Vagina (tissue), 2 donors: ENCODE data around the gene RNF111.

Source experiments
- CTCF ChIP-seq, 3 experiments: fragments of 450-650 bp in 2 of 3; fragments of 200-600 bp in 1 of 3; sonication (generic) in 1 of 3; IDR thresholded peaks; one replicate each; pipeline ENCODE4 v1.5.1; 2017 to 2019; ENCODE audit warnings: antibody characterized with exemption in 3 of 3, mild to moderate bottlenecking in 2 of 3, moderate library complexity in 2 of 3
- POLR2A ChIP-seq, 2 donors: fragments of 450-650 bp; IDR thresholded peaks; one replicate each; pipeline ENCODE4 v1.6.1; 2017; ENCODE audit warnings: antibody characterized with exemption in 2 of 2, mild to moderate bottlenecking in 2 of 2, moderate library complexity in 2 of 2

- TF ChIP-seq CTCF (IDR thresholded peaks at IDR 0.05) (no peak), POLR2A (IDR thresholded peaks at IDR 0.05) (no peak)
Measured at GRCh38 chr15:58988006-58988785, 733 bp downstream of the RNF111 start.
